ENCODE measurements around the gene ENHO. TPM values are rescaled to one million over a fixed set of nuclear protein-coding genes. Genes with fewer than 3 reads are reported as not detected.

ENHO gene
- total RNA-seq = 0.13 TPM in 1 of 2 replicates, not detected in the other

DNA sequence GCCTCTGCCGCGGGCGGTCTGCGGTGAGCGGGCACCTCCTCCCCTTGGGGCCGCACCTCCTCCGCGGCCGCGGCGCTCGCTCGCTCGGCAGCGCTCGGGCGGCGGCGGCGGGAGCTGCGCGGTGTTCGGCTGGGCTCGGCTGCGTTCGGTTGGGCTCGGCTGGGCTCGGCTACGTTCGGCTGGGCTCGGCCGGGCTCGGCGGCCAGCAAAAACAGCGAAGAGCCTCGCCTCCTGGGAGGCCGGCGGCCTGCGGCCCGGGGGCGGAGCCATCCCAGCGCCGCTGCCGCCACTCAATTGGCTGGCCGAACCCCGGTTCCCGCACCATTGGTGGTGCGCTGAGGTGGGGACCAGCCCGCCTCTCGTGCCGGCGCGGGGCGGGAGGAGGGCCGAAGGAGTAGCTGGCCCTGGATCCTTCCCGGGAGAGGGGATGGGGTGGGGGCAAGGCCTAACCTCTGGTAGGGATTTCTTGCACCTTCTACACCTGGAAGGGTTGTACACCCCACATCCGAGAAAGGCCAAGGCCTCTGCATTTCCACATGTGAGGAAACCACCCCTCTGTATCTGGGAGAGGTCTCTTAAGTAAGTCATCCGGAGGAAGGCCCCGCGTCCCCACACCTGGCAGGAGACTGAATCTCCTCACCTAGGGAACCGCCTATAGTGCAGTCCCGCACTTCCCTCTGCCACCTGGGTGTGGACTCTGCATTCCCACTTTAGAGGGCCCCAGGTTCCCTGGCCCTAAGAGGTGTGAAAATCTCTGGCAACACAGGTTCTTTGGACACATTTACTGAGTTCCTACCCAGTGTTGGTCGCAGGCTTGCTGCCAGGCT, at the start of gene ENHO:
TSS of gene ENHO (minus strand) at position 20 of the 827 bp plus-strand sequence. CDS start 1,295 bp downstream, outside the sequence.
- DNase-seq (ENCODE audit: low read depth) = peak; percentile 66
- Histone ChIP-seq H3K36me3 (ENCODE audit: control insufficient read depth, insufficient read depth, low read length) (no peaks in the 10 kb centered on the region), H3K27me3 (ENCODE audit: control insufficient read depth, insufficient read depth, low read length) (peaks cover 15% of the 10 kb centered on the region), H3K4me3 (ENCODE audit: low read depth, low read length) (peak within 1 kb of the TSS; percentile 23)
- FAIRE-seq = no peak
- TF ChIP-seq, protein P1, sequence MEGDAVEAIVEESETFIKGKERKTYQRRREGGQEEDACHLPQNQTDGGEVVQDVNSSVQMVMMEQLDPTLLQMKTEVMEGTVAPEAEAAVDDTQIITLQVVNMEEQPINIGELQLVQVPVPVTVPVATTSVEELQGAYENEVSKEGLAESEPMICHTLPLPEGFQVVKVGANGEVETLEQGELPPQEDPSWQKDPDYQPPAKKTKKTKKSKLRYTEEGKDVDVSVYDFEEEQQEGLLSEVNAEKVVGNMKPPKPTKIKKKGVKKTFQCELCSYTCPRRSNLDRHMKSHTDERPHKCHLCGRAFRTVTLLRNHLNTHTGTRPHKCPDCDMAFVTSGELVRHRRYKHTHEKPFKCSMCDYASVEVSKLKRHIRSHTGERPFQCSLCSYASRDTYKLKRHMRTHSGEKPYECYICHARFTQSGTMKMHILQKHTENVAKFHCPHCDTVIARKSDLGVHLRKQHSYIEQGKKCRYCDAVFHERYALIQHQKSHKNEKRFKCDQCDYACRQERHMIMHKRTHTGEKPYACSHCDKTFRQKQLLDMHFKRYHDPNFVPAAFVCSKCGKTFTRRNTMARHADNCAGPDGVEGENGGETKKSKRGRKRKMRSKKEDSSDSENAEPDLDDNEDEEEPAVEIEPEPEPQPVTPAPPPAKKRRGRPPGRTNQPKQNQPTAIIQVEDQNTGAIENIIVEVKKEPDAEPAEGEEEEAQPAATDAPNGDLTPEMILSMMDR (IDR thresholded peaks at IDR 0.05; ENCODE audit: insufficient read depth, low read length, severe bottlenecking) = no peak

- FAIRE-seq (no peak), DNase-seq (ENCODE audit: low read depth) (no peak)
- Histone ChIP-seq H3K4me3 (ENCODE audit: low read depth, low read length) (no peak overlapping the region), H3K27me3 (ENCODE audit: control insufficient read depth, insufficient read depth, low read length) (peaks cover 32% of the 10 kb centered on the region), H3K36me3 (ENCODE audit: control insufficient read depth, insufficient read depth, low read length) (no peaks in the 10 kb centered on the region)
- TF ChIP-seq, protein P1 (IDR thresholded peaks at IDR 0.05; ENCODE audit: insufficient read depth, low read length, severe bottlenecking) = no peak
Measured at GRCh38 chr9:34572092-34572491, 49.3 kb upstream of the ENHO start.

- Histone ChIP-seq H3K27me3 (ENCODE audit: control insufficient read depth, insufficient read depth, low read length) (peaks cover 32% of the 10 kb centered on the region), H3K4me3 (ENCODE audit: low read depth, low read length) (no peak overlapping the region), H3K36me3 (ENCODE audit: control insufficient read depth, insufficient read depth, low read length) (no peaks in the 10 kb centered on the region)
- DNase-seq (ENCODE audit: low read depth) = no peak
- TF ChIP-seq, protein P1 (IDR thresholded peaks at IDR 0.05; ENCODE audit: insufficient read depth, low read length, severe bottlenecking) = no peak
- no peak for FAIRE-seq
Measured at GRCh38 chr9:34571481-34571810, 48.7 kb upstream of the ENHO start.

GRCh38 chr9:34570809-34571480, 48.2 kb upstream of the ENHO start:
- no peak overlapping the region for H3K4me3 ChIP-seq (ENCODE audit: low read depth, low read length)
- FAIRE-seq = no peak
- TF ChIP-seq, protein P1 (IDR thresholded peaks at IDR 0.05; ENCODE audit: insufficient read depth, low read length, severe bottlenecking) = no peak
- DNase-seq (ENCODE audit: low read depth) = no peak
- no peaks in the 10 kb centered on the region for H3K36me3 ChIP-seq (ENCODE audit: control insufficient read depth, insufficient read depth, low read length)
- H3K27me3 ChIP-seq (ENCODE audit: control insufficient read depth, insufficient read depth, low read length) = peaks cover 29% of the 10 kb centered on the region

GRCh38 chr9:34570376-34570775, 47.6 kb upstream of the ENHO start:
- DNase-seq (ENCODE audit: low read depth) (no peak), FAIRE-seq (peak; percentile 58)
- H3K4me3 ChIP-seq (ENCODE audit: low read depth, low read length) = no peak overlapping the region
- TF ChIP-seq, protein P1 (IDR thresholded peaks at IDR 0.05; ENCODE audit: insufficient read depth, low read length, severe bottlenecking) = no peak
- no peaks in the 10 kb centered on the region for H3K36me3 ChIP-seq (ENCODE audit: control insufficient read depth, insufficient read depth, low read length)
- H3K27me3 ChIP-seq (ENCODE audit: control insufficient read depth, insufficient read depth, low read length) = peaks cover 28% of the 10 kb centered on the region

Data from bronchial epithelial cell (primary cell).